K562 (cell line): Measurements from ENCODE around the gene PDGFA.

Source experiments
- KDM5B ChIP-seq: fragments of 200-600 bp; sonication (generic); IDR thresholded peaks from 2 replicates; pipeline ENCODE4 v1.6.1; 2012; ENCODE audit warnings: low read depth, mild to moderate bottlenecking, moderate library complexity, low read length, control low read depth, inconsistent platforms; ENCODE audit not compliant: insufficient replicate concordance
- NFYB ChIP-seq: IDR thresholded peaks from 2 replicates; pipeline ENCODE4 v1.6.1; 2011; ENCODE audit warnings: mild to moderate bottlenecking, moderate library complexity; ENCODE audit not compliant: insufficient read length; ENCODE audit errors: extremely low read depth
- TBP ChIP-seq: optimal IDR thresholded peaks from 2 replicates; pipeline ENCODE3; 2011; ENCODE audit warnings: low read depth, low read length, improper control_type of control experiment
- YY1 ChIP-seq, 3 experiments: IDR thresholded peaks; 2 replicates each; pipeline ENCODE4 v1.6.1; 2011; ENCODE audit warnings: low read length in 2 of 3, mild to moderate bottlenecking in 2 of 3, moderate library complexity in 2 of 3, borderline replicate concordance in 1 of 3, control low read depth in 1 of 3, low read depth in 1 of 3; ENCODE audit not compliant: insufficient read depth in 3 of 3, insufficient replicate concordance in 2 of 3, control insufficient read depth in 1 of 3, insufficient read length in 1 of 3; ENCODE audit errors: extremely low read depth in 1 of 3
- ZBTB34 ChIP-seq: fragments of 250-450 bp; sonication (Bioruptor Pico); IDR thresholded peaks from 2 replicates; pipeline ENCODE4 v1.8.0; 2021; ENCODE audit warnings: mild to moderate bottlenecking, moderate library complexity
- ZHX1 ChIP-seq: fragments of 150-350 bp; conservative IDR thresholded peaks from 2 replicates; pipeline ENCODE4 v1.6.1; 2014; ENCODE audit warnings: low read length
- ZKSCAN1 ChIP-seq: fragments of 150-350 bp; IDR thresholded peaks from 2 replicates; pipeline ENCODE4 v1.6.1; 2016; ENCODE audit warnings: low read depth, low read length
- ZNF146 ChIP-seq: IDR thresholded peaks from one replicate; pipeline ENCODE4 v1.6.1; 2018; ENCODE audit warnings: missing compliant biosample characterization; ENCODE audit not compliant: unreplicated experiment
- TF ChIP-seq, protein P1 (sequence below), 2 experiments: fragments of 150-350 bp in 1 of 2; IDR thresholded peaks; 2 replicates each; pipeline ENCODE4 v1.6.1; 2012 to 2016; ENCODE audit warnings: low read depth in 2 of 2, low read length in 2 of 2, mild to moderate bottlenecking in 1 of 2, moderate library complexity in 1 of 2

DNA sequence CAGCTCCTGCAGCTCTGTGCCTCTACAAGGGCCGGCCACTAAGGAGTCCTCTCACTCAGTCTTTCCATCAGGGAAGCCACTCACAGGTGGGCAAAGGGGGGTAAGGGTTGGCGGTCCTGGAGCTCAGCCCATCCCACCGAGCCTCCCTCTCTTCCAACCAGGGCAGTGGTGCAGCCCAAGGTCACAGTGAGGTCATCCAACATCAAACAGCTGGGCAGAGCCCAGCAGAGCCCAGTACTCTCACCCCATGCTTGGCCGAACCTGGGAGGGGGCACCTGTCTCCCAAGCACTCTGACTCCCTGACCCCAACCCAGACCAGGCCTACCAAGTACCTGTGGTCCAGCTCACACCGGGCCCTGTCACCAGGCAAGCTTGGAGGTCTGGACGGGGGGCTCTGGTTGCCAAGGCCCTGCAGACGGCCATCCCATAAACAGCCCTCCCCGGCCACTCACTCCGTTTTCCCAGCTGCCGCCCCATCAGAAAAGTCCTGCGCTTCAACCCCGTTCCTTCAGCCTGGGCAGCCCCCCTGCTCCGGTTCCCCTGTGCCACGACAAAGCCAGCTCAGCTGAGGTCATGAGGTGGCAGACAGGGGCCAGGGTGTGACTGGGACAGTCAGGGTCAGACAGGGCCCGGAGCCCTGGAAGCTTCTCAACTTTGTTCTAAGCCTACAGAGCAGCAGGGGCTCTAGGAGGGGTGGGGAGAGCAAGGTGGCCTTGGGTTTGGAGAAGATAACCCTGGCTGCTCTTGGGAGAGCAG lies 27.5 kb downstream of the PDGFA start:
- TF ChIP-seq YY1 (IDR thresholded peaks at IDR 0.05; ENCODE audit: borderline replicate concordance in 1 of 3, control insufficient read depth in 1 of 3, extremely low read depth in 1 of 3, insufficient read depth in 3 of 3, insufficient read length in 1 of 3, insufficient replicate concordance in 2 of 3, low read depth in 1 of 3, low read length in 2 of 3), result no peak
- no peak for TF ChIP-seq ZHX1
- TF ChIP-seq ZBTB34 (CRISPR knock-in tag), result no peak
- TF ChIP-seq NFYB, result no peak
- TF ChIP-seq KDM5B, result no peak
- TF ChIP-seq TBP, result no peak
- no peak for TF ChIP-seq ZKSCAN1
- no peak for TF ChIP-seq ZNF146 (CRISPR knock-in tag)
- TF ChIP-seq, protein P1, sequence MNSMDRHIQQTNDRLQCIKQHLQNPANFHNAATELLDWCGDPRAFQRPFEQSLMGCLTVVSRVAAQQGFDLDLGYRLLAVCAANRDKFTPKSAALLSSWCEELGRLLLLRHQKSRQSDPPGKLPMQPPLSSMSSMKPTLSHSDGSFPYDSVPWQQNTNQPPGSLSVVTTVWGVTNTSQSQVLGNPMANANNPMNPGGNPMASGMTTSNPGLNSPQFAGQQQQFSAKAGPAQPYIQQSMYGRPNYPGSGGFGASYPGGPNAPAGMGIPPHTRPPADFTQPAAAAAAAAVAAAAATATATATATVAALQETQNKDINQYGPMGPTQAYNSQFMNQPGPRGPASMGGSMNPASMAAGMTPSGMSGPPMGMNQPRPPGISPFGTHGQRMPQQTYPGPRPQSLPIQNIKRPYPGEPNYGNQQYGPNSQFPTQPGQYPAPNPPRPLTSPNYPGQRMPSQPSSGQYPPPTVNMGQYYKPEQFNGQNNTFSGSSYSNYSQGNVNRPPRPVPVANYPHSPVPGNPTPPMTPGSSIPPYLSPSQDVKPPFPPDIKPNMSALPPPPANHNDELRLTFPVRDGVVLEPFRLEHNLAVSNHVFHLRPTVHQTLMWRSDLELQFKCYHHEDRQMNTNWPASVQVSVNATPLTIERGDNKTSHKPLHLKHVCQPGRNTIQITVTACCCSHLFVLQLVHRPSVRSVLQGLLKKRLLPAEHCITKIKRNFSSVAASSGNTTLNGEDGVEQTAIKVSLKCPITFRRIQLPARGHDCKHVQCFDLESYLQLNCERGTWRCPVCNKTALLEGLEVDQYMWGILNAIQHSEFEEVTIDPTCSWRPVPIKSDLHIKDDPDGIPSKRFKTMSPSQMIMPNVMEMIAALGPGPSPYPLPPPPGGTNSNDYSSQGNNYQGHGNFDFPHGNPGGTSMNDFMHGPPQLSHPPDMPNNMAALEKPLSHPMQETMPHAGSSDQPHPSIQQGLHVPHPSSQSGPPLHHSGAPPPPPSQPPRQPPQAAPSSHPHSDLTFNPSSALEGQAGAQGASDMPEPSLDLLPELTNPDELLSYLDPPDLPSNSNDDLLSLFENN (IDR thresholded peaks at IDR 0.05; ENCODE audit: low read depth in 2 of 2, low read length in 2 of 2), result no peak
